ENCODE results near the gene PPBP.

PPBP gene

DNA sequence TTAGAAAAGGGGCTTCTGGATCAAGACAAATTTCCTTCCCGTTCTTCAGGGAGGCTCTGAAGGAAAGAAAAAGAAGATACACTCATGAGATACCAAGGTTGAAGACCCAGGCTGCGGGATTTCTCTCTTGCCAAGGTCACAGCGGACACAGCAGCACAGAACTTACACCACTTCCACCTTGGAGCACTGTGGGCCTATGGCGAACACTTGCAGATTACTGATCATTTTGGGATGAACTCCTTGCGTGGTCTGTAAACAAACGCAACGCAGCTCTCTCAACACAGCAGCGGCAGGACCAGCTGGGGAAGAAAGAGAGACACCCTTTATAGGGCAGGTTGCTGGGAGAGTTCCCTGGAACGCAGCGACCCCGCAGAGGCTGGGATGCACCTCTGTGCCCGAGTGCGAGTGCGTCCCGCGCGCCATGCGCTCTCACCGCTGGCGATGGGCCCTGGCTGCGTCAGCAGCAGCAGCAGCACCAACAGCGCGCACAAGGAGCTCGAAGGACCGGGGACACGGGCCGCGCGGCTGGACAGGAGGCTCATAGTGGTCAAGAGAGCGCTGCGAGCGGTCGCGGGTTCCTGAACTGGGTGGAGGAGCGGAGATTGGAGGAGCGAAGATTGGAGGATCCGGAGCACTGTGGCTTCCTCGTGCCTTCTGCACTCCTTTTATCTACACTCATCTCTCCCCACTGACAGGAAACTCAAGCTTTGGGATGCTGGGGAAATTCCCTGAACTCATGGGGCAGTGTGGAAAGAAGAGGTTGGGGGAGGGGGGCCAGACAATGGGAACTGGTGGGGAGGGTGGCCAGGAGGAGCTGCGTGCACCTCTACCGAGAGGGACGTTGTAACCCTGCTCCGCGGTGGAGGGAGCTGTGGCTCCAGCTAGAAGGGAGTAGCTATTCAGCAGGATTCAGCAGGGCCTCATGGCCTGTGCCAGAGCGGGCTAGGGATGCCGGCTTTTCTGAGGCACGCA is 10.3 kb upstream of the PPBP start, which contains the start of gene CXCL5:
Gene CXCL5 (minus strand): TSS at position 638 of the 972 bp plus-strand sequence. CDS start 96 bp downstream, at position 542.
- peak; percentile 68 for DNase-seq (ENCODE audit: low read depth)
- TF ChIP-seq, protein P1, sequence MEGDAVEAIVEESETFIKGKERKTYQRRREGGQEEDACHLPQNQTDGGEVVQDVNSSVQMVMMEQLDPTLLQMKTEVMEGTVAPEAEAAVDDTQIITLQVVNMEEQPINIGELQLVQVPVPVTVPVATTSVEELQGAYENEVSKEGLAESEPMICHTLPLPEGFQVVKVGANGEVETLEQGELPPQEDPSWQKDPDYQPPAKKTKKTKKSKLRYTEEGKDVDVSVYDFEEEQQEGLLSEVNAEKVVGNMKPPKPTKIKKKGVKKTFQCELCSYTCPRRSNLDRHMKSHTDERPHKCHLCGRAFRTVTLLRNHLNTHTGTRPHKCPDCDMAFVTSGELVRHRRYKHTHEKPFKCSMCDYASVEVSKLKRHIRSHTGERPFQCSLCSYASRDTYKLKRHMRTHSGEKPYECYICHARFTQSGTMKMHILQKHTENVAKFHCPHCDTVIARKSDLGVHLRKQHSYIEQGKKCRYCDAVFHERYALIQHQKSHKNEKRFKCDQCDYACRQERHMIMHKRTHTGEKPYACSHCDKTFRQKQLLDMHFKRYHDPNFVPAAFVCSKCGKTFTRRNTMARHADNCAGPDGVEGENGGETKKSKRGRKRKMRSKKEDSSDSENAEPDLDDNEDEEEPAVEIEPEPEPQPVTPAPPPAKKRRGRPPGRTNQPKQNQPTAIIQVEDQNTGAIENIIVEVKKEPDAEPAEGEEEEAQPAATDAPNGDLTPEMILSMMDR (IDR thresholded peaks at IDR 0.05; ENCODE audit: insufficient read depth, low read depth, low read length, missing control alignments), result peak; percentile 37
- peak within 1 kb of the TSS; percentile 34 for H3K4me3 ChIP-seq (ENCODE audit: low read length)

DNA sequence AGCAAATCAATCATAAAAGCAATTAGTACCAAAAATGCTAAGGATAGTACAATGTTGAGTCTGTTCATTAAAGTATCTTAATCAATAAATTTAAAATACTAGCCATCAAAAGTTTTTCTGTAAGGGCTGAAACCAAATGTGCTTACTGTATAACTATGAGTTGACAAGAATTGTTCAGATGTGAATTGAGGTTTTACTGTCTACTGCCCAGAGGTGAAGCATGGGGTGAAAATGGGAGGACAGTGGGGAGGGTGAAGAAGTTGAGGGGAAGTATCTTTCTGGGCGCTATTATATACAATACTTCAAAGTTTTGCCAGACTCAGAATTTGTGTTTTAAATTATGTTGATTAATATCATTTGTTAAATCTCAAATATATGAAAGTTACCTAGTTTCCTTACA is 4.1 kb upstream of the PPBP start:
- TF ChIP-seq, protein P1 (IDR thresholded peaks at IDR 0.05; ENCODE audit: insufficient read depth, low read depth, low read length, missing control alignments), result no peak
- no peak for DNase-seq (ENCODE audit: low read depth)
- H3K4me3 ChIP-seq (ENCODE audit: low read length), result no peak overlapping the region

DNA sequence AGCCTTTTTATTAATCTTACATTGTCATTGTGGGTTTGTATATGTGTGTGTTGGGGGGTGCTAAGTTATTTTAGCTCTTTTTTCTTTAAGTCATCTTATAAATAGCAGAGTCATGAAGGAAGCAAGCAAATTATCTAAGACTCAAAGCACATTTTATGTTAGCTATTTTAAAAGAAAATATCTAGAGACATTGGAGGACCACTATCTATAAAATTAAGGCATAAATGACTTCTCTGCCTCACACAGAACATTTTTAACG is 3.7 kb upstream of the PPBP start:
- TF ChIP-seq, protein P1 (IDR thresholded peaks at IDR 0.05; ENCODE audit: insufficient read depth, low read depth, low read length, missing control alignments), result no peak
- DNase-seq (ENCODE audit: low read depth), result no peak
- H3K4me3 ChIP-seq (ENCODE audit: low read length), result no peak overlapping the region

DNA sequence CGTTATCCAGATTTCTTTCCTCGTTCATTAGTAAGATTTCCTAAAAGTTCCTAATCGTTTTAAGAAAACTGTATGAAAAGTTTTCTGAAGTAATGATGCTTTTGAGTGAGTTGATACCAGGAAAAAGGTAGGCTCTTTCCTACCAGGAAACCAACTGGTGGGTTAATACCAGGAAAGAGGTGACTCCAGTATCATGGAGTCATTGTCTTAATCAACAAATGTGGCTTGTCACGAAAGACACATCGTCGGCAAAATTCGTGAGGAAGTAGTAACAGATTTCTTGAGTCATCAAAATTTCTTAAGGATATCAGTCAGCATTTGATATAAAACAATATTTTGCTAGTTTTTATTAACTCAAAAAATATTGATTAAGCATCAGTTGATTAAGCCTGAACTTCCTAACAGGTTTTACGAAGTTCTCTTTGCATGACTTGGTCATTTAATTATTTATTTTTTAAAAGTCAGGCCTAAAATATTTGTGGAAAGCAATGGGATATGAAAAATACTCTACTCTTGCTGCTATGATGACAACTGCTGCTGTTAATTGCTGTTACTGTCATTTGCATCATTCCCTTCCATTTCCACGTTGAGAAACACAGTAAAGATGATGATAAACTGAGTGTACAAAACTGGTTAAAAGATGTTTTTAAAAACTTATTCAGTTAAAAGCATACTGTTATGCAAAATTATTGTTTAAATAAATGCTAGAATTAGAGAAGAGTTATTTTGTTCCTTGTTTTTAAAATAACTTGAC is 3.2 kb upstream of the PPBP start:
- TF ChIP-seq, protein P1 (IDR thresholded peaks at IDR 0.05; ENCODE audit: insufficient read depth, low read depth, low read length, missing control alignments), result no peak
- DNase-seq (ENCODE audit: low read depth), result no peak
- no peak overlapping the region for H3K4me3 ChIP-seq (ENCODE audit: low read length)

DNA sequence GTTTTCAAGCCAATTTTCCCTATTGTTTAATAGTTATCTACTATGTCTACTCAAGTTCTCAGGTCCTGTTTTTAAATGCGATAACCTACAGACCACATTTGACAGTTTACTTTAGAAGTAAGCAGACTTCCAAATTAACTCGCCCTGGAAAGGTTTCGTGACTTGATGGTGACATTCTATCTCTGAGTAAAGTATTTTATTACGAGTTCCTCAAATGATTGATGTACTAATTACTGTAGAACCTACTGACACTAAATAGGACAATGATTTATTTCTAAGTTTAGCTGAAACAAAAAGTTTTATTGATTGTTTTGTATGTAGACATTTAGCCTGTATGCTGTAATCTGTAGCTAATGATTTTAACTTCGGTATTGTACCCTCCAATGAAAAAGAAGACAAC is 1.9 kb upstream of the PPBP start:
- DNase-seq (ENCODE audit: low read depth), result no peak
- TF ChIP-seq, protein P1 (IDR thresholded peaks at IDR 0.05; ENCODE audit: insufficient read depth, low read depth, low read length, missing control alignments), result no peak
- no peak overlapping the region for H3K4me3 ChIP-seq (ENCODE audit: low read length)

DNA sequence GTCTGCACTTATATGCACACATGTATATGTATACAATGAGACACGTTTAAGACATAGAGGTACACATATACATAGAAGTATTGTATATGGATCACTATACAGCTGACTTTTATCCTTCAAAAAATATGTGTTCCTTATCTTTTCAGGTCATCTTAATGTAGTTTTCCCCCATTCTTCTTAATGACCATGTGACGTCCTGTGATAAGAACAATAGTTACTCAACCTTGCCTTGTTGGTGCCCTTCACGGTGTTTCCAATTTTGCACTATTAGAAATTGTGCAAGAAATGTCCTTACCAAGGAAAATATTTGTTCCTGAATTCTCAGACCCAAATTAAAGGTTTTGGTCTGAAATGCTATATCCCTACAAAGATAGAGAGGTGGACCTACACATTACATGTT is 1.0 kb upstream of the PPBP start:
- TF ChIP-seq, protein P1 (IDR thresholded peaks at IDR 0.05; ENCODE audit: insufficient read depth, low read depth, low read length, missing control alignments), result no peak
- no peak overlapping the region for H3K4me3 ChIP-seq (ENCODE audit: low read length)
- no peak for DNase-seq (ENCODE audit: low read depth)

Data from epithelial cell of esophagus (primary cell).